Measurements from ENCODE around the gene HIPK1.

HIPK1 gene

DNA sequence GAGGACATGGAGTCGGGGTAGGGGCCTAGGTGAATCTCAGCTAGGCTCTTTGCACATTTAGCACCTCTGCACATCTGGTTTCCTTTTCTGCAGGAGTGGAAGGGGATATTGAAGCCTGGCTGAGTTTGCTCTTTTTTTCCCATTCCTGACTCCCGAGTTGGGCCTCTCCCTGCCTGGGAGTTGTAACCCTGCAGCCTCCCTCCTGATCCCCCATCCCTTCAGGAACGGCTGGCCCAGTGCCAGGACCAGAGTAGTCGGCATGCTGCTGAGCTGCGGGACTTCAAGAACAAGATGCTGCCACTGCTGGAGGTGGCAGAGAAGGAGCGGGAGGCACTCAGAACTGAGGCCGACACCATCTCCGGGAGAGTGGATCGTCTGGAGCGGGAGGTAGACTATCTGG, 51.0 kb downstream of the HIPK1 start:
- in situ Hi-C loops (cut with MboI; ENCODE audit: low sequenced_read_pairs), result loop anchor here (25.0 kb wide), 1 partner anchor 307 kb away; no protein-coding TSS in a partner anchor

DNA sequence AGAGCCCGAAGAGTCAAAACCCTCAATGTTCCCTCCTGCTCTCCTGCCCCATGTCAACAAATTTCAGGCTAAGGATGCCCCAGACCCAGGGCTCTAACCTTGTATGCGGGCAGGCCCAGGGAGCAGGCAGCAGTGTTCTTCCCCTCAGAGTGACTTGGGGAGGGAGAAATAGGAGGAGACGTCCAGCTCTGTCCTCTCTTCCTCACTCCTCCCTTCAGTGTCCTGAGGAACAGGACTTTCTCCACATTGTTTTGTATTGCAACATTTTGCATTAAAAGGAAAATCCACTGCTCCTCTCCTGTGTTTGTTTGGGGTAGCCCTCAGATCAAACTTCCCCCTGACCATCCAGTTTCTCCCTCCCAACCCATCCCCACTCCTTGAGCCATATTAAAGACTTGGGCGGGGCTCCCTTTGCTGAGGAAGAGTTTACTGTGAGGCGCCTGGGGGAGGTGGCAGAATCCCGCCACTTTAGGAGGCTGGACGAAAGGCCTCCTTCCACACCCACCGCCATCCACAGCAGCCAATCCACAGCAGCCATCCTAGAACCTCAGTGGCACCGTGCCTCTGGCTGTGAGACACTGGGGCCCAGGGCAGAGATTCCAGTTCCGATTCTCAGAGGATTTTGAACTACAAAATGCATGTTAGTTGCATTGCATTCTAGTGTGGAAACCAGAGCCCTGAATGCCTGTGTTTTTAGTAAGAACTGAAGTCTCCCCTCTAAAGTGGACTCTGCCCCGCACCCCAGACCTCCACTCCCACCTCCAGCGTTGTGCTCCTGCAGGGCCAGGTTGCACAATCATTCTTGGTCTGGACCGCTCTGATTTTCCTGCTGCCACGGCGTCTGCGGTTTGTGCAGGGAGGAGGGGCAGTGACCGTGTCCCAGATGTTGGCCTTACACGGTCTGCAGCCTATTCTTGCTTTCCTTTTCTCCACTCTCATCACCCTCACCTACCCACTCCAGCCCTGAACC, 53.1 kb downstream of the HIPK1 start:
- in situ Hi-C loops (cut with MboI; ENCODE audit: low sequenced_read_pairs), result loop anchor here (25.0 kb wide), 1 partner anchor 305 kb away; no protein-coding TSS in a partner anchor

DNA sequence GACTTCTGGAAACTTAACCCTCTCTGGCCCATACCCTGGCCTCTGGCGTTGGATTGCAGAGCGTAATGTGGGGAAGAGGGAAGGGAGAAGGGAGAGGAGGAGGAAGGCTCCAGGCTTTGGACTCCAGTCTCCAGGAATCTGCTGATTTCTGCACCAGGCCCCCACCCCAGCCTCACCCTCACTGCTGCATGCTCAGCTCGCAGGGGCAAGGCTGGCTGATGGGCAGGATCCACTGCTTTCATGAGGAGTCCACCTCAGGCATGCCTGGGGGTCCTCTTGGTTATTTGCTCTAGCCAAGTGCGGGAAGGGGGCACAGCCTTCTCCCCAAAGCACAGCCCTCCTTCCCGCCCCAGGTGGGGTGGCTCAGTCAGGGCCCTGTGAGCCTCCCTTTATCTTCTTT, 53.8 kb downstream of the HIPK1 start:
- in situ Hi-C loops (cut with MboI; ENCODE audit: low sequenced_read_pairs), result loop anchor here (25.0 kb wide), 1 partner anchor 304 kb away; no protein-coding TSS in a partner anchor

DNA sequence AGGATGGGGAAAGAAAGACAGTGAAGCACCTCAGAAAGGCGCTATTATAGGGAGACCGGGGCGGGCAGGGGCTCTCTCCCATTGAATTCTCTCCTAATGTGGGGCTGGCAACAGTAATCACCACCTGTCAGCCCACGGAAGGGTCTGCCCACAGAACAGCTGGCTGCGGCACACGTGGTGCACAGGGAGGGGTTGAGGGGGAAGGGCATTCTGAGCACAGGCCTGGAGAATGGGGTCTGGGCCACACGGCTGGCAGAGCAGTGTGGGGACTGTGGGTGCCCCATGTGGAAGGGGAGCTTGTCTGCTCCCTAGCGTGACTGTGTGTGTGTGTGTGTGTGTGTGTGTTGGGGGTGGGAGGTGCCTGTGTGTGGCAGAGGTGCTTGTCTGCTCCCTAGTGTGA, 54.3 kb downstream of the HIPK1 start:
- in situ Hi-C loops (cut with MboI; ENCODE audit: low sequenced_read_pairs), result loop anchor here (25.0 kb wide), 1 partner anchor 304 kb away; no protein-coding TSS in a partner anchor

DNA sequence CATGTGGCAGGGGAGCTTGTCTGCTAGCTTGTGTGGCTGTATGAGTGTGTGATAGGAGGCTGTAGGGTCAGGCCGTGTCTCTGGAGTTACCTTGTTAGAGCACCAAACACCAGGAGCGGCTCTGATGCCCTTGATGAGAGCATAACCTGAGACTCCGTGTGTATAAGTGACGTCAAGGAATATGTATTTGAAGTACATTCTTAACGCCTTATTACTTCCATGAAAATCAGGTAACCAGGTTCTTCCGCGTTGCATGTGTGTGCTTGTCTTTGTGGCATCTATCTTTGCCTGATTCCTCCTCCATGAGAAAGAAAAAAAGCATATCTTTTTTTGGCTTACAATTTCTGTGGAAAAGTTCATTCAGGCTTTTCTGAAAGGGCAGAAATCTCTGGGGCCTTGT, 54.7 kb downstream of the HIPK1 start:
- in situ Hi-C loops (cut with MboI; ENCODE audit: low sequenced_read_pairs), result loop anchor here (25.0 kb wide), 1 partner anchor 303 kb away; no protein-coding TSS in a partner anchor

DNA sequence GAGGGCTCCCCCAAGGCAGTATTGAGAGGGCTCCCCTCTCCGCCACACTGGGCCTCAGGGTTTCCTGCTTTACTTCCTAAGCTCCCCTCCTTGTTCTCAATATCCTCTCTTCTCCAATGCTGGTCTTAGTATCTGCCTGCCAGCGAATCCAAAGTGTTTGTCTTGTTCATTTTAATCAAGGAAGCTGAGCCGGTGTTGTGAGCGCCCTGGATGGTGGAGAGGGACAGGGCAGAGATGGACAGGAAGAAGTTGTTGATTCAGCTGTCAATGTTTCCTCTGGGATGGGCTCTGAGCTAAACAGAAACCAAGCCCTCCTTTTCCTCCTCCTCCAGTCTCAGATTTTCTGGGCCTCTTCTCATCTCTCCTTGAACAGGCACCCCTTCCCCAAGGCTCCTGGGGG, 55.6 kb downstream of the HIPK1 start:
- in situ Hi-C loops (cut with MboI; ENCODE audit: low sequenced_read_pairs), result loop anchor here (25.0 kb wide), 1 partner anchor 303 kb away; no protein-coding TSS in a partner anchor

DNA sequence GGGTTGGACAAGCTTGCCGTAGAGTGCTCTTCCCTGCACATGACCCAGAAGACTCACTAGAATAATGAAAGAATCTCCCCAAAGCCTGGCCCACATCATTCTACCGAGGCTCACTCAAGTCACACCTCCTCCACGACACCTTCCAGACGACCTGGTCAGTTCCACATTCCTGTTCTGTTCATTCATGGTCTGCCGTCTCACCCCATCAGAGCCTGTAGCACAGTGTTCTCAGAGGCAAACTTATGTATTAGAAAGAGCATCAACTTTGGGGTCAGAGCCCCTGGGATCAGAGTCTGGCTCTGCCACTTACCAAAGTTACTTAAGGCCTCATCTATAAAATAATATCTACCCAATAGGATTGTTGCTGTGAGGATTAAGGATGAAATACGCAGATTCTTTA, 57.7 kb downstream of the HIPK1 start:
- in situ Hi-C loops (cut with MboI; ENCODE audit: low sequenced_read_pairs), result loop anchor here (25.0 kb wide), 1 partner anchor 300 kb away; no protein-coding TSS in a partner anchor

DNA sequence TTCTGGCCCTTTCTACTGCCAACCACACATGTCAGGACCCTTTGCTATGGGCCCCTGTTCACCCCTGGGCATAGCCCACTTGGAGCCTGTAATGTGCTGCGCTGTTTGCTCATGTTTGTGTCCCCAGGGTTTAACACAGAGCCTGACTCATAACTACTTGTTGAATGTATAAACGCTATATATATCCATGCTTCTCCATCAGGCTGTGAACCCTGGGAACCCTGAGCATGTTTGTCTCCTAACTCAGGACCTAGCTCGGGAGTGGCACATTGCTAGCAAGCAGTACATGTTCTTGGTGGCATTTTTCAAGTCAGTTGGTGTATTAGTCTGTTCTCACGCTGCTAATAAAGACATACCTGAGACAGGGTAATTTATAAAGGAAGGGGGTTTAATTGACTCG, 58.1 kb downstream of the HIPK1 start:
- in situ Hi-C loops (cut with MboI; ENCODE audit: low sequenced_read_pairs), result loop anchor here (25.0 kb wide), 1 partner anchor 300 kb away; no protein-coding TSS in a partner anchor

DNA sequence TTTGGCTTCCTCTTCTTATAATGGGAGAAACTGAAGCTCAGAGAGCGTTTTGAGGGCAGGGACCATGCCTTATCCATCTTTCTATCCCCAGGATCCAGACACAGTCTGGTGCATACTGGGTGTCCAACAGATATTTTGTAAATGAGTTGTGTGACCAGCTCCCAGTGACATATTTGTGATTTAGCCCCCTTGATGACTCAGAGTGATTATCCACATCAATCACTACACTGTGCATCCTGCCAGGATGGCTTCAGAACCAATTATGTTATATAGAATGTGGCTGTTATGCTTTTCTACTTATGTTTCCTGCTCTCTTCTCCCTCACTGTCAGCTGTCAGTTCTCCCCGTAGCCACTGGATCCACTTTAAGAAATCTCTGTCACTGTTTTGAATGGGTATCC, 61.4 kb downstream of the HIPK1 start:
- in situ Hi-C loops (cut with MboI; ENCODE audit: low sequenced_read_pairs), result loop anchor here (25.0 kb wide), 1 partner anchor 297 kb away; no protein-coding TSS in a partner anchor

DNA sequence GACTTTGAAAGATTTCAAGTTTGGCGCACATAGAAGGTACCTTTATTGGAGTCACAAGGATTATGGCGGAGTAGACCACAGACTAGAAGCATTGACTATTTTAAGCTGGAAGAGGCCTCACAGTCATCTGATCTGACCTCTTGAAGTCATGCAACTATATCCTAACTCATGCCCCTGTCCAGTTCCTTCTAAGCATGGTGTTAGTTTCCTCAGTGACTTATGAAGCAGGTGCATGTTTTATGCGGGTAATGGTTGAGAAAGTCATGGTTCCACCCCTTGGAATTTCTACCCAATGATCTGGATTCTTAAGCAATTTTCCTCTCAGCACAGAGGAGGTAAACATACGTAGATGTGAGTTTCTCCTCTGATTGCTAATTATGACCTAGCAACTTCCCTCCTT, 61.8 kb downstream of the HIPK1 start:
- in situ Hi-C loops (cut with MboI; ENCODE audit: low sequenced_read_pairs), result loop anchor here (25.0 kb wide), 1 partner anchor 296 kb away; no protein-coding TSS in a partner anchor

DNA sequence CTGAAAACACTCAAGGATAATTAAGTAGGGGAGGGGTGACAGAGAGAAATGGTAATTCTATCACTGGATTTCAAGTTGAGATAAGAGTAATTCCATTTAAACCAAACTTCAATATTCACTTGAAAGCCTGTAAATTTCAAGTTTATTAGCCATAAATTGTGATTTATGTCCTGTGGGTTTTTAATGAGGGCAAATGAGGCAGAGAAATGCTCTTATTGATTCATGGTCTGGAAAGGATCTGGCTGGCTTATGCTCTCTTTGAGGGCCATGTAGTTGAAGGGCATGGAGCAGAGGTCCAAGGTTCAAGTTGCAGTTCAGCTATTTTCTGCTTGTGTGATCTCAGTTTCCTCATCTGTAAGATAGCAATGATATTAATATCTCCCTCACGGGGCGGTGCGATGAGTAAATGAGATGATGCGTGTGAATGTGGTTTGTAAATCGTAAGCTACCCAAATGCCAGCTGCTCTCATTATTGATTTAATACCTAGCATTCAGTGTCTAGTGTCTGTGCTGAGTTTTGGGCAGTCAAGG, 62.4 kb downstream of the HIPK1 start:
- in situ Hi-C loops (cut with MboI; ENCODE audit: low sequenced_read_pairs), result loop anchor here (25.0 kb wide), 1 partner anchor 296 kb away; no protein-coding TSS in a partner anchor

DNA sequence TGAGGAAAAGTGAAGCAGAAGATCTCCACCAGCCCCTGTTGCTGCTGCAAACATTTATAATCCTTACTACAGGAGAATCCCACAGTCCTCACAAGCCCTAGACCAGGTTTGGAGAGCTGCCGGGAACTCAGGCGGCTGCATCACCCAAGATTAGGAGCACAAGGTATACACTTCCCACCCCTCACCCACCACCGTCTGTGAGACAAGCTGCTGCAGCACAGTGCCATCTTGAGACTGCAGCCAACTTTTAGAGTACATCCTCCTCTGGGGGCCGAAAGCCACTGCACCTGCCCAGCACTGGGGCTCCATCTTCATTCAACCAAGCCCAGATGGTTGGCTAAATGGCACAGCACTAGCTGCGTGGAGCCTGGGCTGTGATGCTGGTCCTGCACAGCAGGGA, 63.9 kb downstream of the HIPK1 start:
- in situ Hi-C loops (cut with MboI; ENCODE audit: low sequenced_read_pairs), result loop anchor here (25.0 kb wide), 1 partner anchor 294 kb away; no protein-coding TSS in a partner anchor

DNA sequence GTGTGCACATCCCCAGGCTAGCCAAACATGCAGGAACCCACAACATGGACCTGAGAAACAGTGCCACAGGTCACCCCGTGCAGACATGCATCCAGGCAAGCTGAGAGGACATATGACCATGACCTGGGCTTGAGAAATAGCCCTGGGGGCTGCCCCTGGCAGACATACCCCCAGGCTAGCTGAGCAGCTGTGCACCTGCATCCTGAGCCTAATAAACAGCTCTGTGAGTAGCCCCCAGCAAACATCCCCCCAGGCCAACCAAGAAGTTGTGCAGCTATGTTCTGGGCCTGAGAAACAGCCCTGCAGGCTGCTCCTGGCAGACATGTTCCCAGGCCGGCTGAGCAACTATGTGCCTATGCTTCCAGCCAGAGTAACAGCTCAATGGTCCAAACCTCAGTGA, 64.6 kb downstream of the HIPK1 start:
- in situ Hi-C loops (cut with MboI; ENCODE audit: low sequenced_read_pairs), result loop anchor here (25.0 kb wide), 1 partner anchor 294 kb away; no protein-coding TSS in a partner anchor

DNA sequence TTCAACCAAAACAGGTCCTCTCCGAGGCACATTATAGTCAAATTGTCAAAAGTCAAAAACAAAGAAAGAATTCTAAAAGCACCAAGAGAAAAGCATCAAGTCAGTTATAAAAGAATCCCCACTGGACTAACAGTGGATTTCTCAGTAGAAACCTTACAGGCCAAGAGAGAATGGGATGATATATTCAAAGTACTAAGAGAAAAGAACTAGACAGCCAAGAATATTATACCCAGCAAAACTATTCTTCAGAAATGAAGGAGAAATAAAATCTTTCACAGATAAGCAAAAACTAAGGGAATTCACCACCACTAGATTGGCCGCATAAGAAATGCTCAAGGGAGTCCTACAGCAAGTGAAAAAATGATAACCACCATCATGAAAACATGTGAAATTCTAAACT, 66.3 kb downstream of the HIPK1 start:
- in situ Hi-C loops (cut with MboI; ENCODE audit: low sequenced_read_pairs), result loop anchor here (25.0 kb wide), 1 partner anchor 292 kb away; no protein-coding TSS in a partner anchor

DNA sequence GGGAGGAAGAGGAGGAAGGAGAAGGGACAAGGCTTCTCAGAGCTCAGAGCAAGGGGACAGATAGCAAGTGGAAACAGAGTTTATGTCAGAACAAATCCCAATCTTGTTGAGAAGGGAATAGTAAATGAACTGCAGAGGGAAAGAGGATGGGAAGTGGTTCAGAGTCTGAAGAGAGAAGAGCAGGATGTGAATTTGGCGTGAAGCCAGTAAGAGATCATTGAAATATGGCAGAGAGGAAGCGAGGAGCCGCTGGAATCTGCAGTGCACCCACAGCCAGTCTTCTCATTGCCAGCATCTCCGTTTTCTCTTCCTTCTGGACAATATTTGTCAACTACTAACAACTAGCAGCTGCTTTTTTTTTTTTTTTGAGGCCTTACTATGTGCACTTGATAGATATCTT, 69.2 kb downstream of the HIPK1 start:
- in situ Hi-C loops (cut with MboI; ENCODE audit: low sequenced_read_pairs), result loop anchor here (25.0 kb wide), 1 partner anchor 289 kb away; no protein-coding TSS in a partner anchor

DNA sequence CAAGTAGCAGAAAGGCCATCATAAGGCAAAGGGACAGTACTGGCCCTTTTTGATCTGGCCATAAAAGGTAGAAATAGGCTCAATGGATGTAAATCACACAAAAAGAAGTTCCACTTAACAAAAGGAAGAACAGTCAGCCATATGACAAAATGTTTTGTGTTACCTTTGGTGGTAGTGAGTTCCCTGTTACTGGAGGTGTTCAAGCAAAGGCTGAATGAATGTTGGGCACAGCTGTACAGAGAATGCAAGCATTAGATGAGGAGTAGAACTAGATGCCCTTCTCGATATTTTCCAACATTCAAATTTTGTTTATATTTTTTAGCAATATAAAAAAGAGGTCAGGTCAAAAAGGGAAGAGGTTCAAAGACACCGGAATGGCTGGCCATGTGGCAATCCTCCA, 70.1 kb downstream of the HIPK1 start:
- in situ Hi-C loops (cut with MboI; ENCODE audit: low sequenced_read_pairs), result loop anchor here (25.0 kb wide), 1 partner anchor 288 kb away; no protein-coding TSS in a partner anchor

DNA sequence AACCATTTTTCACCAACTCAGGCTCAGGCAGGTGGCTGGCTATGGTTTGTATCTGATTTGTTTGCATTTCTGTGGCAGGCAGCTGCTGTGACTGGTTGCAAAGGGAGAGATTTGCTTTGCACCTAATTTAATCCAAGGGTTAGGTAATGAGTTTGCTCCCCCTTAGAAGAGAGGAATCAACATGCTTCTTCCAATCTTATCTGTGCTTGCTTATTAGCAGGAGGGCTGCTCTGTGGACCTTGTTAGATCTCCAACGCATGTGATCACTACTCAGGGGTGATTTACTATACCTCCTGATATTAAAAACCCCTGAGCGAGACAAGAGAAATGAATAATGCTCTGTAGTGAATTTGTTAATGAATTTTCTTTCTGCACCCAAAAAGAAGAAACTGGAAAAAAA, 70.7 kb downstream of the HIPK1 start:
- in situ Hi-C loops (cut with MboI; ENCODE audit: low sequenced_read_pairs), result loop anchor here (25.0 kb wide), 1 partner anchor 288 kb away; no protein-coding TSS in a partner anchor

DNA sequence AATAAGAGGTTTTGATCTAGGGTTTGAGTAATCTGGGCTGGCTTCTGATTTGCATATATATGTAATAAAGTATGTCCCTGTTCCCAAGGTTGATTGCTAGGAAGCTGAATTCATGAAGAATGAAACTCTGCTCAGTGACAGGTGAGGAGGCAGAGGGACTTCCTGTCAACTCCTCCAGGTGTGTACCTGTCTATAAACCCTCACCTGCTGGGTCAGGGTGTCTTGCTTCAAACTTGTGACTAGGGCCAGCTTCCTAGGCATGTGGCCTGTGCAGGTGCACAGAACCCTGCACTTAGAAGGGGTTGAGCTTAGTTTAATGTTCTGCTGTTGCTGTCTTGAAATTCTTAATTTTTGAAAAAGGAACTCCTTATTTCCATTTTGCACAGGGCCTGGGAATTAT, 71.3 kb downstream of the HIPK1 start:
- in situ Hi-C loops (cut with MboI; ENCODE audit: low sequenced_read_pairs), result no loop called here

DNA sequence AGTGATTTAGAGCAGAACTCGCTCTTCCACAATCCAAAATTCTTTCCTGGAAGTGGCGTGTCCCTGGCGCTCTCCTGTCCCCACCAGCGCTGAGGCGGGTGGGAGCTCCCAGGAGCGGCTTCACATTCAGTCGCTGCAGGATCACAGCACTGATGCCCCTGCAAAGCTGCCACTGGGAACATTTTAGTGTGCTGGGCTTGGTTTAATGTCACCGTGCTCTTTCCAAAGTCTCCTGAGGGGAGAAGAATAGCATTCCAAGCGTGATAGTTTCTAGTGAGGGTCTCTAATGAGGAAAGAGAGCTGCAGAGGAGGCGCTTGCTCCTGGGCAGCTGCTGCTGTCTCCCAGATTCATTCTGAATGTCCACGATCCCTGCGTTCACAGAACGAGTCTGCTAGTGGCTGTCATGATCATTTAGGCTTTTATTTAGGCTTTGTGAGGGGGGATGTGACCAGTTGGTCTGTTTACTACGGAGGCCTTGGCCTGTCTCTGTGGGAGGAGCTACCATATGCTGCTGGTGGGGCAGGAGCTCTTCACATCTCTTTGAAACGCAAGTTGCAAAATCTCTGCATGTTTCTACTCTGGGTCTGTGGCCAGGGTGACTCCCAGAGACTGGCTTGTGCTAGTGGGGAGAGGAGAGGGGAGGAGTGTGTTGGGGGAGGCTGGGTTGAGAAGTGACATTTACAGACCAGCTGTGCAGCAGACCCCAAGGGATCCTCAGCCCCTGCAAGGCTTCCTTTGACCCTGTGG, 73.5 kb downstream of the HIPK1 start:
- in situ Hi-C loops (cut with MboI; ENCODE audit: low sequenced_read_pairs), result no loop called here

DNA sequence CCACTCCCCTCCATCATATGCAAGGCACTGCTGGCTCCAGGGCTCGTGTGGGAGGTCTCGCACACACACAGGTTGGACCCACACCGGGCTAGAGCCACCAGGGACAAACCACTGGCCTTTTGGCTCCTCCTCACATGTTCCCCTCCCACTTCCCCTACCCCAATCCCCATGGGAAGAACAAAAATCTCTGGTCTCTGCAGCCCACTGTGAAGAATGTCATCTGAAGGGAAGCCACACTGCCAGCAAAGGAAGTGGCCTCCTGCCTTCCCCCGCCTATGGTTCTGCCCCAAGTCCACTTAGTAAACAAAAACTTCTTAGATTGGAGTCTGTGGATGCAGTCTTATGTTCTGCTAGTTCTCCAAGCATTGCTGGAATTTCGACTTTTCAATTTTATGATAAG, 74.3 kb downstream of the HIPK1 start:
- in situ Hi-C loops (cut with MboI; ENCODE audit: low sequenced_read_pairs), result no loop called here
